ENCODE measurements around the gene MBD5. TPM values are rescaled to one million over a fixed set of nuclear protein-coding genes. Genes with fewer than 3 reads are reported as not detected.

The MBD5 gene
- total RNA-seq, 1 experiment from 2014 or later, result 33.9 TPM

- POLR2A ChIA-PET, result interaction anchor here (0.6 to 1.6 kb wide), 2 partner anchors 9 to 20 kb away, joined by 3 read pairs; no protein-coding TSS in a partner anchor
- Mint-ChIP-seq H3K4me3 (ENCODE audit: unreplicated experiment) (no peak overlapping the region), H3K27ac (ENCODE audit: low read depth, unreplicated experiment) (no peak overlapping the region), H3K36me3 (ENCODE audit: insufficient read depth, unreplicated experiment) (no peaks in the 10 kb centered on the region), H3K4me1 (ENCODE audit: insufficient read depth, unreplicated experiment) (peaks cover 10% of the 10 kb centered on the region), H3K27me3 (ENCODE audit: insufficient read depth, unreplicated experiment) (no peaks in the 10 kb centered on the region), H3K9me3 (ENCODE audit: unreplicated experiment) (no peaks in the 10 kb centered on the region)
- TF ChIP-seq CTCF (IDR thresholded peaks at IDR 0.05; ENCODE audit: unreplicated experiment), result no peak
- CTCF ChIA-PET, result interaction anchor here (0.6 kb wide), 1 partner anchor 37 kb away, joined by 3 read pairs; no protein-coding TSS in a partner anchor
- intact Hi-C loops (cut with micrococcal nuclease), result loop anchor here (5.0 kb wide), 1 partner anchor 108 kb away; the partner anchor contains the start of genes MBD5 and ORC4
- BruUV-seq (replicated peaks), result no TSS peak
- peak; percentile 5 for DNase-seq (ENCODE audit: unreplicated experiment)
These were observed 109.7 kb downstream of the MBD5 start for GRCh38 chr2:148130581-148130980.

GRCh38 chr2:148132412-148132811, 111.5 kb downstream of the MBD5 start:
- no peak for TF ChIP-seq CTCF (IDR thresholded peaks at IDR 0.05; ENCODE audit: unreplicated experiment)
- peaks cover 4% of the 10 kb centered on the region for H3K36me3 Mint-ChIP-seq (ENCODE audit: insufficient read depth, unreplicated experiment)
- H3K4me3 Mint-ChIP-seq (ENCODE audit: unreplicated experiment), result no peak overlapping the region
- POLR2A ChIA-PET, result interaction anchor here (0.7 kb wide), 1 partner anchor 112 kb away, joined by 3 read pairs; the partner anchor contains the start of genes MBD5 and ORC4
- no peak overlapping the region for H3K27ac Mint-ChIP-seq (ENCODE audit: low read depth, unreplicated experiment)
- no TSS peak for BruUV-seq (replicated peaks)
- intact Hi-C loops (cut with micrococcal nuclease), result loop anchor here (5.0 kb wide), 1 partner anchor 110 kb away; the partner anchor contains the start of genes MBD5 and ORC4
- H3K27me3 Mint-ChIP-seq (ENCODE audit: insufficient read depth, unreplicated experiment), result no peaks in the 10 kb centered on the region
- H3K4me1 Mint-ChIP-seq (ENCODE audit: insufficient read depth, unreplicated experiment), result peaks cover 10% of the 10 kb centered on the region
- CTCF ChIA-PET, result no interaction called here
- DNase-seq (ENCODE audit: unreplicated experiment), result peak; percentile 44
- no peaks in the 10 kb centered on the region for H3K9me3 Mint-ChIP-seq (ENCODE audit: unreplicated experiment)

GRCh38 chr2:148135705-148136104, 114.8 kb downstream of the MBD5 start:
- ChIA-PET POLR2A (interaction anchor here (1.7 kb wide), 1 partner anchor 116 kb away, joined by 5 read pairs; the partner anchor contains the start of gene ORC4), CTCF (interaction anchor here (0.6 kb wide), 1 partner anchor 86 kb away, joined by 3 read pairs; no protein-coding TSS in a partner anchor)
- Mint-ChIP-seq H3K36me3 (ENCODE audit: insufficient read depth, unreplicated experiment) (peaks cover 6% of the 10 kb centered on the region), H3K4me1 (ENCODE audit: insufficient read depth, unreplicated experiment) (peaks cover 3% of the 10 kb centered on the region), H3K9me3 (ENCODE audit: unreplicated experiment) (no peaks in the 10 kb centered on the region), H3K27me3 (ENCODE audit: insufficient read depth, unreplicated experiment) (no peaks in the 10 kb centered on the region), H3K4me3 (ENCODE audit: unreplicated experiment) (no peak overlapping the region), H3K27ac (ENCODE audit: low read depth, unreplicated experiment) (no peak overlapping the region)
- BruUV-seq (replicated peaks), result no TSS peak
- intact Hi-C loops (cut with micrococcal nuclease), result no loop called here
- no peak for DNase-seq (ENCODE audit: unreplicated experiment)
- TF ChIP-seq CTCF (IDR thresholded peaks at IDR 0.05; ENCODE audit: unreplicated experiment), result no peak

GRCh38 chr2:148136441-148136840, 115.5 kb downstream of the MBD5 start:
- peaks cover 6% of the 10 kb centered on the region for H3K36me3 Mint-ChIP-seq (ENCODE audit: insufficient read depth, unreplicated experiment)
- intact Hi-C loops (cut with micrococcal nuclease), result no loop called here
- TF ChIP-seq CTCF (IDR thresholded peaks at IDR 0.05; ENCODE audit: unreplicated experiment), result no peak
- no peaks in the 10 kb centered on the region for H3K9me3 Mint-ChIP-seq (ENCODE audit: unreplicated experiment)
- H3K4me1 Mint-ChIP-seq (ENCODE audit: insufficient read depth, unreplicated experiment), result no peaks in the 10 kb centered on the region
- H3K27ac Mint-ChIP-seq (ENCODE audit: low read depth, unreplicated experiment), result no peak overlapping the region
- no peak overlapping the region for H3K4me3 Mint-ChIP-seq (ENCODE audit: unreplicated experiment)
- no TSS peak for BruUV-seq (replicated peaks)
- CTCF ChIA-PET, result interaction anchor here (0.6 to 0.7 kb wide), 2 partner anchors 23 to 340 kb away, joined by 3 read pairs; no protein-coding TSS in a partner anchor
- POLR2A ChIA-PET, result no interaction called here
- no peaks in the 10 kb centered on the region for H3K27me3 Mint-ChIP-seq (ENCODE audit: insufficient read depth, unreplicated experiment)
- DNase-seq (ENCODE audit: unreplicated experiment), result no peak

All from MCF 10A (cell line).